CD4-positive, alpha-beta memory T cell (primary cell): Measurements from ENCODE around the gene B3GNT3. TPM values are rescaled to one million over a fixed set of nuclear protein-coding genes. Genes with fewer than 3 reads are reported as not detected.

Experiments used
- CTCF ChIA-PET: fragments of 350-600 bp; sonication (Branson Sonifier 250); formaldehyde crosslinking; loops from one replicate; lab custom pipeline; 2021; ENCODE audit warnings: inconsistent platforms; ENCODE audit not compliant: partially characterized antibody; lab: Charles Lee
- POLR2A ChIA-PET: fragments of 350-600 bp; sonication (Branson Sonifier 250); formaldehyde crosslinking; loops from one replicate; lab custom pipeline; 2021; ENCODE audit not compliant: partially characterized antibody; lab: Charles Lee
- DNase-seq, 5 donors: peaks; one replicate each; pipeline versions ENCODE4 v3.0.0 to v3.0.0-alpha.2; 2020 to 2022; ENCODE audit warnings: mixed read lengths in 1 of 5
- H3K27ac ChIP-seq: one replicate; pipeline ENCODE4 v1.7.0; 2013; ENCODE audit warnings: low read depth, low read length
- H3K27me3 ChIP-seq: 2 replicates; pipeline ENCODE4 v1.7.0; 2013; ENCODE audit warnings: mild to moderate bottlenecking, low read length, moderate library complexity; ENCODE audit not compliant: insufficient read depth
- H3K36me3 ChIP-seq: 2 replicates; pipeline ENCODE4 v1.7.0; 2013; ENCODE audit warnings: mild to moderate bottlenecking, low read length, moderate library complexity; ENCODE audit not compliant: insufficient read depth
- H3K4me1 ChIP-seq: 2 replicates; pipeline ENCODE4 v1.7.0; 2013; ENCODE audit warnings: mild to moderate bottlenecking, low read length, moderate library complexity; ENCODE audit not compliant: insufficient read depth
- H3K4me3 ChIP-seq, 2 donors: one replicate each; pipeline ENCODE4 v1.7.0; 2013; ENCODE audit warnings: low read length in 2 of 2, mild to moderate bottlenecking in 1 of 2
- H3K9me3 ChIP-seq, 2 donors: one replicate each; pipeline ENCODE4 v1.7.0; 2013; ENCODE audit warnings: low read length in 2 of 2, control low read depth in 1 of 2; ENCODE audit not compliant: control insufficient read depth in 1 of 2
- H3K27ac Mint-ChIP-seq, 7 donors: one replicate each; pipeline ENCODE4 v1.8.0; 2020 to 2021; ENCODE audit warnings: mixed read lengths in 7 of 7, mild to moderate bottlenecking in 6 of 7, inconsistent platforms in 3 of 7, moderate library complexity in 3 of 7
- H3K27me3 Mint-ChIP-seq, 2 donors: one replicate each; pipeline ENCODE4 v1.8.0; 2020 to 2021; ENCODE audit warnings: mixed read lengths in 2 of 2
- H3K36me3 Mint-ChIP-seq, 2 donors: one replicate each; pipeline ENCODE4 v1.8.0; 2020 to 2021; ENCODE audit warnings: mixed read lengths in 2 of 2, inconsistent platforms in 1 of 2, mild to moderate bottlenecking in 1 of 2
- H3K4me1 Mint-ChIP-seq, 4 donors: one replicate each; pipeline ENCODE4 v1.8.0; 2020 to 2021; ENCODE audit warnings: mixed read lengths in 4 of 4, mild to moderate bottlenecking in 1 of 4
- H3K4me3 Mint-ChIP-seq, 8 donors: one replicate each; pipeline ENCODE4 v1.8.0; 2020 to 2021; ENCODE audit warnings: mixed read lengths in 8 of 8, mild to moderate bottlenecking in 7 of 8, moderate library complexity in 6 of 8, inconsistent platforms in 3 of 8
- H3K9me3 Mint-ChIP-seq, 8 donors: one replicate each; pipeline ENCODE4 v1.8.0; 2020 to 2021; ENCODE audit warnings: mixed read lengths in 8 of 8, mild to moderate bottlenecking in 5 of 8, inconsistent platforms in 3 of 8, moderate library complexity in 1 of 8
- intact Hi-C: fragments of 100-400 bp; cut with micrococcal nuclease; formaldehyde crosslinking; loops from one replicate; pipeline ENCODE4 v1.15.1; 2023
- polyA plus RNA-seq, 2 donors: library from polyadenylated mRNA; unstranded; fragments of 300-500 nt; fragmentation: Illumina TruSeq; gene quantifications; one replicate each; pipeline ENCODE4 v1.2.3, GENCODE V29; 2021
- total RNA-seq, 2 experiments: library from RNA; stranded (reverse); gene quantifications; one replicate each; pipeline ENCODE4 v1.2.3, GENCODE V29; 2021

B3GNT3 gene
- total and polyA plus RNA-seq, 4 experiments from 2014 or later = 0.34 to 0.72 TPM; not detected in 2

GRCh38 chr19:17860331-17860992 lies 65.5 kb downstream of the B3GNT3 start:
- Histone ChIP-seq H3K27ac (peak overlapping the region; percentile 79), H3K36me3 (peaks cover 43% of the 10 kb centered on the region), H3K27me3 (no peaks in the 10 kb centered on the region), H3K9me3 (no peaks in the 10 kb centered on the region), H3K4me1 (peaks cover 32% of the 10 kb centered on the region), H3K4me3 (peak overlapping the region; percentile 91 to 100)
- ChIA-PET POLR2A (interaction anchor here (0.6 to 8.1 kb wide), 12 partner anchors 10 to 158 kb away, joined by 3 to 340 read pairs (median 11); partner anchors contain the start of genes CCDC124, FCHO1, MAP1S and SLC5A5), CTCF (interaction anchor here (0.9 to 11.3 kb wide), 8 partner anchors 11 to 135 kb away, joined by 3 to 306 read pairs (median 10); partner anchors contain the start of genes CCDC124, JAK3 and SLC5A5)
- H3K36me3 Mint-ChIP-seq = peaks cover 32 to 40% of the 10 kb centered on the region in 2 donors
- DNase-seq = no peak
- peak overlapping the region; percentile 98 to 100 (median 100) for H3K4me3 Mint-ChIP-seq
- no peaks in the 10 kb centered on the region for H3K27me3 Mint-ChIP-seq
- intact Hi-C loops = no loop called here
- H3K4me1 Mint-ChIP-seq = peaks cover 18 to 42% (median 29%) of the 10 kb centered on the region in 4 donors
- peaks cover 0 to 2% (median 0%) of the 10 kb centered on the region in 8 donors for H3K9me3 Mint-ChIP-seq
- H3K27ac Mint-ChIP-seq = peak overlapping the region; percentile 88 to 100 (median 98)

- H3K36me3 Mint-ChIP-seq = peaks cover 32 to 40% of the 10 kb centered on the region in 2 donors
These were observed 66.0 kb downstream of the B3GNT3 start for GRCh38 chr19:17860993-17861360.

GRCh38 chr19:17861542-17862402 lies 66.8 kb downstream of the B3GNT3 start:
- H3K27ac Mint-ChIP-seq = peak overlapping the region; percentile 69 to 99 (median 88)
- H3K36me3 ChIP-seq = peaks cover 43% of the 10 kb centered on the region
- H3K4me3 ChIP-seq = no peak overlapping the region
- H3K4me3 Mint-ChIP-seq = peak overlapping the region; percentile 98 to 100 (median 100)
- no peaks in the 10 kb centered on the region for H3K27me3 Mint-ChIP-seq
- peaks cover 0 to under 1% (median 0%) of the 10 kb centered on the region in 8 donors for H3K9me3 Mint-ChIP-seq
- peaks cover 29% of the 10 kb centered on the region for H3K4me1 ChIP-seq
- POLR2A ChIA-PET = interaction anchor here (1.4 to 8.1 kb wide), 7 partner anchors 10 to 142 kb away, joined by 3 to 340 read pairs (median 27); partner anchors contain the start of genes CCDC124, FCHO1, MAP1S and SLC5A5
- intact Hi-C loops = no loop called here
- peaks cover 32 to 40% of the 10 kb centered on the region in 2 donors for H3K36me3 Mint-ChIP-seq
- no peaks in the 10 kb centered on the region for H3K27me3 ChIP-seq
- H3K4me1 Mint-ChIP-seq = peaks cover 16 to 39% (median 26%) of the 10 kb centered on the region in 4 donors
- peak overlapping the region; percentile 79 for H3K27ac ChIP-seq
- H3K9me3 ChIP-seq = no peaks in the 10 kb centered on the region
- no peak for DNase-seq
- CTCF ChIA-PET = interaction anchor here (4.0 to 11.3 kb wide), 2 partner anchors 9 to 72 kb away, joined by 17 to 306 read pairs; partner anchors contain the start of genes CCDC124 and SLC5A5

More at GRCh38 chr19:17860993-17861360, 66.0 kb downstream of the B3GNT3 start:
- H3K27ac Mint-ChIP-seq = peak overlapping the region; percentile 69 to 99 (median 88)
- H3K4me1 Mint-ChIP-seq = peaks cover 15 to 39% (median 26%) of the 10 kb centered on the region in 4 donors
- no peaks in the 10 kb centered on the region for H3K27me3 Mint-ChIP-seq
- no peaks in the 10 kb centered on the region for H3K9me3 ChIP-seq
- peaks cover 43% of the 10 kb centered on the region for H3K36me3 ChIP-seq
- ChIA-PET CTCF (interaction anchor here (3.2 to 11.3 kb wide), 3 partner anchors 10 to 73 kb away, joined by 17 to 306 read pairs (median 49); partner anchors contain the start of genes CCDC124, JAK3 and SLC5A5), POLR2A (interaction anchor here (1.0 to 8.1 kb wide), 9 partner anchors 11 to 158 kb away, joined by 3 to 340 read pairs (median 17); partner anchors contain the start of genes CCDC124, FCHO1, MAP1S and SLC5A5)
- H3K4me1 ChIP-seq = peaks cover 29% of the 10 kb centered on the region
- peak overlapping the region; percentile 98 to 100 (median 100) for H3K4me3 Mint-ChIP-seq
- H3K27me3 ChIP-seq = no peaks in the 10 kb centered on the region
- peak overlapping the region; percentile 79 for H3K27ac ChIP-seq
- peaks cover 0 to 2% (median 0%) of the 10 kb centered on the region in 8 donors for H3K9me3 Mint-ChIP-seq
- DNase-seq = no peak
- intact Hi-C loops = no loop called here
- H3K4me3 ChIP-seq = peak overlapping the region; percentile 91 to 100

- POLR2A ChIA-PET = interaction anchor here (1.5 to 2.1 kb wide), 3 partner anchors 9 to 70 kb away, joined by 3 to 13 read pairs (median 9); partner anchors contain the start of genes CCDC124 and SLC5A5
- Mint-ChIP-seq H3K4me3 (peak overlapping the region in 5 of 8 donors; percentile 49 to 69 (median 54)), H3K27ac (peak overlapping the region in 3 of 7 donors; percentile 22 to 67 (median 59)), H3K36me3 (peaks cover 32 to 40% of the 10 kb centered on the region in 2 donors), H3K27me3 (no peaks in the 10 kb centered on the region), H3K4me1 (peaks cover 16 to 39% (median 26%) of the 10 kb centered on the region in 4 donors), H3K9me3 (no peaks in the 10 kb centered on the region)
- H3K9me3 ChIP-seq = no peaks in the 10 kb centered on the region
- H3K36me3 ChIP-seq = peaks cover 43% of the 10 kb centered on the region
- peaks cover 29% of the 10 kb centered on the region for H3K4me1 ChIP-seq
- H3K4me3 ChIP-seq = no peak overlapping the region
- intact Hi-C loops = no loop called here
- no peak overlapping the region for H3K27ac ChIP-seq
- CTCF ChIA-PET = interaction anchor here (0.7 to 0.8 kb wide), 2 partner anchors 13 to 70 kb away, joined by 3 to 6 read pairs; partner anchors contain the start of gene CCDC124
- no peaks in the 10 kb centered on the region for H3K27me3 ChIP-seq
- no peak for DNase-seq
These were observed 68.0 kb downstream of the B3GNT3 start for GRCh38 chr19:17862711-17863519.

Other genes with a start within 250 kb of the B3GNT3 start
- gene COLGALT1, start 239.5 kb upstream of the B3GNT3 start, total RNA-seq = 10 to 100 TPM; 68.3 to 74.7 TPM
- 10 to 100 TPM; 14.1 to 24.9 TPM for gene COLGALT1, start 239.5 kb upstream of the B3GNT3 start, polyA plus RNA-seq
- gene UNC13A, start 106.8 kb upstream of the B3GNT3 start, total RNA-seq = under 1 TPM; 0.06 to 0.09 TPM
- gene UNC13A, start 106.8 kb upstream of the B3GNT3 start, polyA plus RNA-seq = not detected
- gene MAP1S, start 75.7 kb upstream of the B3GNT3 start, total RNA-seq = 10 to 100 TPM; 59.1 to 64.9 TPM
- gene MAP1S, start 75.7 kb upstream of the B3GNT3 start, polyA plus RNA-seq = 10 to 100 TPM in 1 of 2 donors, 1 to 10 TPM in 1; 8.2 to 48.9 TPM
- 100 to 1,000 TPM in 1 of 2 experiments, 10 to 100 TPM in 1; 99.4 to 113 TPM for gene FCHO1, start 43.7 kb upstream of the B3GNT3 start, total RNA-seq
- gene FCHO1, start 43.7 kb upstream of the B3GNT3 start, polyA plus RNA-seq = 10 to 100 TPM in 1 of 2 donors, 1 to 10 TPM in 1; 6.5 to 30.0 TPM
- gene INSL3, start 26.4 kb downstream of the B3GNT3 start, total RNA-seq = 1 to 10 TPM; 5.0 to 5.3 TPM
- gene INSL3, start 26.4 kb downstream of the B3GNT3 start, polyA plus RNA-seq = 1 to 10 TPM; 1.0 to 3.9 TPM
- 100 to 1,000 TPM; 132 to 135 TPM for gene JAK3, start 52.8 kb downstream of the B3GNT3 start, total RNA-seq
- 10 to 100 TPM; 74.6 to 96.2 TPM for gene JAK3, start 52.8 kb downstream of the B3GNT3 start, polyA plus RNA-seq
- gene RPL18A, start 64.8 kb downstream of the B3GNT3 start, total RNA-seq = 1,000 to 10,000 TPM; 3,084 to 3,117 TPM
- gene RPL18A, start 64.8 kb downstream of the B3GNT3 start, polyA plus RNA-seq = 1,000 to 10,000 TPM; 3,184 to 4,119 TPM
- 1 to 10 TPM; 2.6 to 2.9 TPM for gene SLC5A5, start 76.8 kb downstream of the B3GNT3 start, total RNA-seq
- 1 to 10 TPM in 1 of 2 donors, under 1 TPM in 1; 0.92 to 1.2 TPM for gene SLC5A5, start 76.8 kb downstream of the B3GNT3 start, polyA plus RNA-seq
- gene CCDC124, start 137.9 kb downstream of the B3GNT3 start, total RNA-seq = 10 to 100 TPM; 30.0 to 34.2 TPM
- gene CCDC124, start 137.9 kb downstream of the B3GNT3 start, polyA plus RNA-seq = 10 to 100 TPM; 24.5 to 49.9 TPM
- not detected for gene KCNN1, start 172.0 kb downstream of the B3GNT3 start, total RNA-seq
- gene KCNN1, start 172.0 kb downstream of the B3GNT3 start, polyA plus RNA-seq = not detected
- 100 to 1,000 TPM; 136 to 138 TPM for gene ARRDC2, start 213.0 kb downstream of the B3GNT3 start, total RNA-seq
- 10 to 100 TPM; 39.8 to 47.9 TPM for gene ARRDC2, start 213.0 kb downstream of the B3GNT3 start, polyA plus RNA-seq